Measurements from ENCODE around the gene JPT1.

DNA sequence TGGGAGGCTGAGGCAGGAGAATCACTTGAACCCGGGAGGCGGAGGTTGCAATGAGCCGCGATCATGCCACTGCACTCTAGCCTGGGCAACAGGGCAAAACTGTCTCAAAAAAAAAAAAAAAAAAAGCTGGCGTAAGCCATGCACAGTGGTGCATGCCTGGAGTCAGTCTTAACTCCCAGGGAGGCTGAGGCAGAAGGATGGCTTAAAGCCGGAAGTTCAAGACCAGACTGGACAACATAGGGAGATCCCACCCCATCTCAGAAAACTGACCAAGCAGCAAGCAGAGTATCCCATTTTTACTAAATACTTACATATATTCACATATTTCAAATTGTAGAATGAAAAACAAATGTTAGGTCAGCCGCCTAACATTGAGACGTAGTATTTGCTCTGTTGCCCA lies 27.4 kb downstream of the JPT1 start:
- TF ChIP-seq CTCF (IDR thresholded peaks at IDR 0.05), result no peak
- TF ChIP-seq POLR2A (IDR thresholded peaks at IDR 0.05), result no peak

All from stomach (tissue), 4 donors.